GM12892 (cell line): ENCODE results near the gene RBMS1.

ENCODE experiments used
- POLR2A ChIP-seq: IDR thresholded peaks from 2 replicates; pipeline ENCODE4 v1.6.1; 2011; ENCODE audit warnings: low read depth, low read length, control low read depth
- POLR2AphosphoS5 ChIP-seq: IDR thresholded peaks from 2 replicates; pipeline ENCODE4 v1.6.1; 2011; ENCODE audit warnings: low read depth, low read length, control low read depth
- TAF1 ChIP-seq: IDR thresholded peaks from 2 replicates; pipeline ENCODE4 v1.6.1; 2011; ENCODE audit warnings: low read depth, mild to moderate bottlenecking, control low read depth, low read length, borderline replicate concordance

GRCh38 chr2:160372585-160372984 is 121.0 kb downstream of the RBMS1 start:
- no peak for TF ChIP-seq POLR2A
- TF ChIP-seq POLR2AphosphoS5: no peak
- TF ChIP-seq TAF1: no peak
